ACC112 (cell line): ENCODE results near the gene NDFIP2.

Experiments used
- H2AFZ ChIP-seq: fragments of 200-600 bp; sonication (generic); one replicate; pipeline ENCODE4 v1.6.0; 2017; ENCODE audit warnings: antibody characterized with exemption, low read length; ENCODE audit not compliant: unreplicated experiment
- H3K27ac ChIP-seq: fragments of 200-600 bp; sonication (generic); 2 replicates; pipeline ENCODE4 v1.5.1; 2014; ENCODE audit warnings: low read depth, mild to moderate bottlenecking, antibody characterized with exemption, low read length, moderate library complexity
- H3K27me3 ChIP-seq: fragments of 200-600 bp; sonication (generic); 2 replicates; pipeline ENCODE4 v1.6.1; 2014; ENCODE audit warnings: mild to moderate bottlenecking, antibody characterized with exemption, low read length, moderate library complexity, mixed read lengths; ENCODE audit not compliant: insufficient read depth
- H3K36me3 ChIP-seq: fragments of 200-600 bp; sonication (generic); 2 replicates; pipeline ENCODE4 v1.6.1; 2016; ENCODE audit warnings: mild to moderate bottlenecking, antibody characterized with exemption, low read length, moderate library complexity, mixed read lengths; ENCODE audit not compliant: insufficient read depth
- H3K4me1 ChIP-seq: fragments of 200-600 bp; sonication (generic); one replicate; pipeline ENCODE4 v1.6.1; 2016; ENCODE audit warnings: low read length, mixed read lengths; ENCODE audit not compliant: insufficient read depth, unreplicated experiment, control insufficient read depth
- H3K4me3 ChIP-seq: fragments of 200-600 bp; sonication (generic); 2 replicates; pipeline ENCODE4 v1.5.1; 2014; ENCODE audit warnings: mild to moderate bottlenecking, low read depth, low read length
- H3K79me2 ChIP-seq: fragments of 200-600 bp; sonication (generic); one replicate; pipeline ENCODE4 v1.6.0; 2016; ENCODE audit warnings: low read length; ENCODE audit not compliant: control insufficient read depth, unreplicated experiment, insufficient read depth

Gene NDFIP2

DNA sequence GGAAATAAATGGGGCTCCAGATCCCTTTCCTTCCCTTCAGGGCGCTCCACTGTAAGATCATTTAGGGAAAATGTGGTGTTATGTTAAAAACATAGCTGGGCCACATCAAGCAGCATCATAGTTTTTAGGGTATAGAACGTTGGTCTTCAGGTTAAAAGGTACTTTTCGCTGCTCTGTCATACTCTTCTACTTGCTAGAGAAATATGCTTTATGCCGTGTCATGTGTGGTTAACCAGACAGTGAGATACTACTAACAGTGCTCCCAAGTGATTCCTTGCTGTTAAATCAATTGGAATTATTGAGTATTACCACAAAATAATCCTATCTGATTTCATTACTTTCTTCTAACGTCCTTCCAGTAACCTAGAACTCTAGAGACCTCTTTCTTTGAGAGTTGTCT is 1.1 kb upstream of the NDFIP2 start:
- Histone ChIP-seq H3K4me1 (peaks cover 24% of the 10 kb centered on the region), H3K4me3 (no peak overlapping the region), H3K27ac (no peak overlapping the region), H3K36me3 (no peaks in the 10 kb centered on the region), H2AFZ (no peak overlapping the region), H3K79me2 (peaks cover 25% of the 10 kb centered on the region), H3K27me3 (peaks cover 21% of the 10 kb centered on the region; the same call in 1 of the 2 replicates)

DNA sequence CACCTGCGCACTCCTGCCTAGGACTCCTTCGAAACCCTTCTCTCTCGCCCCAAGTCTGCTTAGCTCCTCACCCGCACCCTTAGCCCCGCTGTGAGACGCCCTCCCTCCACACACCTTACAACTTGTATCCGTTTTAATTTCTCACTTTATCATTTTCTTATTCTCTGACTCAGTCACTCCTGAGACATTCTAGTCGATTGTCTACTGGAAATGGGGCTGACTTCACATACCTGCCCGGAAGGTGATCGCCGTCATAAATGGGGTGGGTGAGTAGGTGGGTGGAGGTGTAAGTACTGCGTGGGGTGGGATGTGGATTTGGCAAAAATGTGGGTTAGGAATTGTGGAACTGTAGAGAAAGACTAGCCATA is 714 bp downstream of the NDFIP2 start:
- Histone ChIP-seq H3K79me2 (peaks cover 37% of the 10 kb centered on the region), H3K4me3 (peak overlapping the region; percentile 98)

DNA sequence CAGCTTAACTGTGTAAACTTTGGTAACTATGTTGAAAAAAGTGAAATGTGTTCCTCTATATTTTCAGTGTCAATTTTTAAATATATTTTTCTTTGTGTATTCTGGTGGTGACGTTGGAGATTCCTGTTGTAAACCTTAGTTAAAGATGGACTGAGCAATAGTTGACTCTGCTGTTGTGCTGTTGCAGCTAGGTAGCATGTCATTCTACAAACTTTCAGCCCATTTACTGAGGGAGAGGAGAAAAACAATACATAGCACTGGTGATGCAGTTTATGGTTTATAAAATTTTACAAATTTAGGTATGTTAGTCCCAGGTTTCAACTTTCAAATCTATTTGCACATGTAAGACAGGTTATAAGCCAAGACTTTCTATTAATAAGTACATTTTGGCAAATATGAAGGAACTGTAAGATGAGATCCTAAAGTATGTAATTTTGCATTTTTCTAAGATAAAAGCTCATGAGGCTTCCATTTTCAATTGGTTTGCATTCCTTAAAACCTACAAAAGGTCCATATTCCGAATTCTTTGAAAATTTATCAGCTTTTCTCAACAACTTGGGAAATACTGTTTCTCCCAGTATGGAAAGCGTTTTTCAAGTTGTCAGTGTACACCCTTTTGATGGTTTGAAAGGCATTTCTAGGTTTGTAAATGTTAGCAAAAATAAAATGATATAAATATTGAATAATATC is 1.5 kb downstream of the NDFIP2 start:
- Histone ChIP-seq H3K4me1 (peaks cover 35% of the 10 kb centered on the region), H3K36me3 (no peaks in the 10 kb centered on the region), H3K79me2 (peaks cover 45% of the 10 kb centered on the region), H2AFZ (no peak overlapping the region), H3K27ac (no peak overlapping the region), H3K4me3 (peak overlapping the region; percentile 98), H3K27me3 (peaks cover 21% of the 10 kb centered on the region; the same call in 1 of the 2 replicates)

More for the DNA sequence above, 714 bp downstream of the NDFIP2 start:
- H2AFZ ChIP-seq, result peak overlapping the region; percentile 72
- H3K27ac ChIP-seq, result peak overlapping the region; percentile 28; the same call in 1 of the 2 replicates
- H3K27me3 ChIP-seq, result peaks cover 21% of the 10 kb centered on the region; the same call in 1 of the 2 replicates
- peaks cover 35% of the 10 kb centered on the region for H3K4me1 ChIP-seq
- H3K36me3 ChIP-seq, result no peaks in the 10 kb centered on the region

DNA sequence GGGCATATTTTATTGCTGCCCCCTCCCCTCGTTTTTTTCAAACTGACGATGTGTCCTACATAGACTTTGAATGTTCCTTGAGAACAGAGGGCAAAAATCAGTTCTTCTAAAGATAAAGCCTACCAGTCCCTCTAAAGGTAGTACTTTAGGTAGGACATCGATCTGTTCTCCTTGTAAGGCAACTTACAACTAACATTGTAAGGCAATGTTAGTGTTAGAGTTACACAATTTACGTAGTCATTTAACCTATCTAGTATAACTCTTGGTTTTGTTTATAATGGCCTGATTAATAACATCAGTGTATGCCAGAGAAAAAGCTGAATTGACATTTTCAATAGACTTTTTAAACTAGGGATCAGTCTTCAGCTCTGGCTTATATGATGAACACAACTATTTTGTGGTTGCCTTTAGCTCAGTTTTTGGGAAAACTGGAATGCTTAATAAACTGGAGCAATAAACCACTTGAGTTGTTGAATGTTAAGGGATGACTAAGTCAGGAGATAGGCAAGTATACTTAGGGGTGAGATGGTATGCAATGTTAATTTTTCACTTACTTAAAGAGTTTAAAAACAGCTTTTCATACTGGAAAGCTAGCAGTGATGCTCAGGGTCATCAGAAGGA is 2.2 kb downstream of the NDFIP2 start:
- Histone ChIP-seq H2AFZ (no peak overlapping the region), H3K27me3 (peaks cover 17% of the 10 kb centered on the region; the same call in 1 of the 2 replicates), H3K36me3 (no peaks in the 10 kb centered on the region), H3K27ac (peak overlapping the region; percentile 13; the same call in 1 of the 2 replicates), H3K4me1 (peaks cover 35% of the 10 kb centered on the region), H3K79me2 (peaks cover 50% of the 10 kb centered on the region), H3K4me3 (peak overlapping the region; percentile 98; the same call in 1 of the 2 replicates)

DNA sequence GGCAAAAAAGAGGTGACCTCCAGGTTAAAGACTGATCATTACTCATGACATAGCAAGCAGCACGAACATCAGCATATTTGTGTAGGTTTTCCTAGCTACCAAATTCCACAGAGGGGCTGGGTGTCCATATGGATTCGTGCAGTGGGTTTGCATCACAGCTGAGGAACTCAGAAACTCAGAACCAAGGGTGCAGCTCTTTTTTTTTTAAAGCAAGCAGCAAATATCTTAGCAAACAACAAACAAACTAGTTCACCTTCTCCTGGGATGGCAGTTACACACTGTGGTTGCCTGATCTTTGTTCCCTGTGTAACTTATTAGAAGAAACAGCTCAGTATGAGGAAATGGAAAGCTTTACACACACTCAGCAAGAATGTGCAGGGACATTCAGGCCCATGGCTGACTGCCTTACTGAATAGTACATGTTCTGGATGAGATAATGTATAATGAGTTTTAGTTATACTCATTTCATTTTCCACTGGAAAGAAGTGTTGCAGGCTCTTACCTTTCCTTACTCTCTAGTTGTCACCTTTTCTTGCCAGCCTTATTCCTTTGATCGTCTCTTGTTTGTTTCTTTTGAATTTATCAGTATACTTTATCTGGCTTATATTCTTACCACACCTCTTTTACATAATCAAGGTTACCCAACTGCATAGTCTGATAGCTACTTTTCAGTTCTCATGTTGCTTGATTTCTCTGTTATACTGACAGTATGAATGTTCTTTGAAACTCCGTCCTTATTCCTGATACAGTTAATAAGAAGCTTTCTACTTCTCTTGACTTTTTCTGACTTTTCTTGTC is 4.3 kb downstream of the NDFIP2 start:
- H3K4me3 ChIP-seq, result peak overlapping the region; percentile 12; the same call in 1 of the 2 replicates
- peaks cover 6% of the 10 kb centered on the region; the same call in 1 of the 2 replicates for H3K36me3 ChIP-seq
- peaks cover 60% of the 10 kb centered on the region for H3K79me2 ChIP-seq
- peak overlapping the region; percentile 87 for H3K27ac ChIP-seq
- H3K27me3 ChIP-seq, result no peaks in the 10 kb centered on the region
- H3K4me1 ChIP-seq, result peaks cover 35% of the 10 kb centered on the region
- H2AFZ ChIP-seq, result no peak overlapping the region

DNA sequence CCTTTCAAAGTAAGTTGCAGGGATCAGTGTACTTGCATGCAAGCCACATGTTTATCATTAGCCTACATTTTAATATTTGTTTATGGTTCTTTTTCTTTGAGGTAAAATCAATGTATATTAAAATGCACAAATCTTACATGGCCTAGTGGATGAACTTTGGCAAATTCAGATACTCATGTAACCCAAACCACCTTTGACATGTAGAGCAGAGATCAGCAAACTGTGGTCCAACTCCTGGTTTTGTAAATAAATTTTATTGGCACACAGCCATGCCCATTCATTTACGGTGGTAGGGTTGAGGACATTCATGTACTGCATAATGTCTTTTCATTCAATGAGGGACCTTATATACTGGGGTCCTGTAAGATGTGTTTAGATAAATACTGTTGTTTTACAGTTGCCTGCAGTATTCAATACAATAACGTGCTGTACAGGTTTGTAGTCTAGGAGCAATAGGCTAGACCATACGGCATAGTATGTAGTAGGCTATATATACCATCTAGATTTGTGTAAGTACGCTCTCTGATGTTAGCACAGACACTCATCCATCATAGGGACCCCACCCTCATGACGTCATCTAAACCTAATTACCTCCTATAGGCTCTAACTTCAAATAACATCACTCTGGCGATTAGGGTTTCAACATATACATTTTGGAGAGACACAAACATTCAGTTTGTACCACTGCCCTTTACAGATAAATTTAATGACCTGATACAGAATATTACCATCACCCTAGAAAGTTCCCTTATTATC is 5.7 kb downstream of the NDFIP2 start:
- Histone ChIP-seq H2AFZ (no peak overlapping the region), H3K4me1 (peaks cover 46% of the 10 kb centered on the region), H3K36me3 (peaks cover 6% of the 10 kb centered on the region; the same call in 1 of the 2 replicates), H3K27me3 (no peaks in the 10 kb centered on the region), H3K27ac (no peak overlapping the region), H3K4me3 (no peak overlapping the region), H3K79me2 (peaks cover 62% of the 10 kb centered on the region)

DNA sequence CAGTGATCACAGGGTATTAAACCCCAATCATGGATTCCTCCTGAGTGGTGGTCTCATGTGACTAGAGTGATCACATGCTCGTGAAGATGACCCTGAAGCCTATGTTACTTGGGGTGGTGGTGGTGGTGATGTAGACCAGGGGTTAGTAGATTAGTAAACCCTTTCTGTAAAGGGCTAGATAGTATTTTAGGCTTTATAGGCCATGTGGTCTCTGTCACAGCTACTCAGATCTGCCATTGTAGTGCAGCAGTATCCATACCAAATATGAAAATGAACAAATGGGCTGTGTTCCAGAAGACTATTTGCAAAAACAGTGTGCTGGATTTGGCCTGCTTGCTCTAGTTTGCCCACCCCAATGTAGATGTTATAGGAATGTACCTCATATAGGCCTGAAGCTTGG is 9.4 kb downstream of the NDFIP2 start:
- Histone ChIP-seq H3K4me1 (peaks cover 29% of the 10 kb centered on the region), H3K79me2 (peaks cover 67% of the 10 kb centered on the region)

DNA sequence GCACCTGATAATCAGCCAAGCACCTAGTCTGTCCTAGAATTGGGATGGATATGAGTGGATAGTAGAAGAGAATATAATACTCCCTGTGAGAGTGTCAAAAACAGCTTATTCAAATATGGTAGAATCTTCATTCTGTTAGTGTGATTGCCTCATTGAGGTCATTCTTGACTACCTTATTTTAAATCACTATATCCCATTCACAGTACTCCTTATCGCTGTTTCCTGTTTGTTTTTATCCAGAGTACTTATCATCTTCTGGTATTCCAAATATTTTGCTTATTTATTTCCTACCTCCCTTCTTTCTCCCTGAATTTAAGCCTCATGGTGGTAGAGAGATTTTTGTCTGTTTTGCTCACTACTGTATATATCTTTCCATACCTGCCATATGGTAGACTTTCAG is 9.9 kb downstream of the NDFIP2 start:
- Histone ChIP-seq H3K27ac (peak overlapping the region; percentile 77), H3K27me3 (no peaks in the 10 kb centered on the region), H3K4me3 (no peak overlapping the region), H2AFZ (no peak overlapping the region), H3K79me2 (peaks cover 65% of the 10 kb centered on the region), H3K4me1 (peaks cover 24% of the 10 kb centered on the region), H3K36me3 (peaks cover 6% of the 10 kb centered on the region; the same call in 1 of the 2 replicates)

More for the DNA sequence above, 9.4 kb downstream of the NDFIP2 start:
- Histone ChIP-seq H3K27ac (no peak overlapping the region), H2AFZ (no peak overlapping the region), H3K4me3 (no peak overlapping the region), H3K36me3 (peaks cover 6% of the 10 kb centered on the region; the same call in 1 of the 2 replicates), H3K27me3 (no peaks in the 10 kb centered on the region)

DNA sequence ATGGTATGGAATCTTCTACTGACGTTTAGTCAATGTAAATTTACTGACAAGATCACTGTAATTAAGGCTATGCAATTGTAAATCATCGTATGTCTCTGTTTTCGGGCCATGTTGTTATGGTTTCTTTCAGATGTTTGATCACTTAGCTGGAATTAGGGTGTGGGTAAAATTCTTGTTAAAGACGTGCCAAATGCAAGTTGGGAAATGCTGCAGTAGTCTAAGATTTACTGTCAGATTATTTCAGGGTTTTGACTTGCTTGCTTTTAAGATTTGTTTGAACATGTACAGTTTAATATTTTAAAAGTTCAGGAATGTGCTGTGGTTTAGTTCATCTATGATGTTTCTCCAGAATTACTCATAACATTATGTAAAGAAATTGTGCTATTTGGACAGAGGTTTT is 10.8 kb downstream of the NDFIP2 start:
- Histone ChIP-seq H3K27me3 (no peaks in the 10 kb centered on the region), H3K36me3 (peaks cover 6% of the 10 kb centered on the region; the same call in 1 of the 2 replicates), H3K27ac (peak overlapping the region; percentile 77), H3K4me3 (peak overlapping the region; percentile 28), H2AFZ (peak overlapping the region; percentile 28), H3K79me2 (peaks cover 62% of the 10 kb centered on the region), H3K4me1 (peaks cover 23% of the 10 kb centered on the region)

DNA sequence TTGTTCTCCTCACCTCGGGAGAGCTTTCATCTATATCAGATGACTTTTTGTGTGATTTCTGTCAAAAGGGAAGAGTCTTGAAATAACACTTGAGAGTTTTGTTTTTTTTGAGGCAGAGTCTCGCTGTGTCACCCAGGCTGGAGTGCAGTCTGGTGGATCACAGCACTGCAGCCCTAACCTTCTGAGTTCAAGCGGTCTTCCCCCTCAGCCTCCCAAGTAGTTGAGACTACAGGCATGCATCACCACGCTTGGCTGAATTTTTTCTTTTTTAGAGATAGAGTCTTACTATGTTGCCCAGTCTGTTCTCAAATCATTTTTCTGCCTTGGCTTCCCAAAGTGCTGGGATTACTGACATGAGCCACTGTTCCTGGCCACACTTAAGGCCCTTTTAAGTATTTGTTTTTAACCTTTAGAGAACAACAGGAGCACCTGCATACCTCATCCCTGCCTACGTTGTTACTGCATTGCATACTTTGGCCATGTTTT is 11.4 kb downstream of the NDFIP2 start:
- H3K27ac ChIP-seq, result peak overlapping the region; percentile 77
- peaks cover 6% of the 10 kb centered on the region; the same call in 1 of the 2 replicates for H3K36me3 ChIP-seq
- peak overlapping the region; percentile 28; the same call in 1 of the 2 replicates for H3K4me3 ChIP-seq
- H2AFZ ChIP-seq, result no peak overlapping the region
- peaks cover 61% of the 10 kb centered on the region for H3K79me2 ChIP-seq
- H3K27me3 ChIP-seq, result no peaks in the 10 kb centered on the region
- peaks cover 23% of the 10 kb centered on the region for H3K4me1 ChIP-seq
